Measurements from ENCODE around the gene PPARG.

GRCh38 chr3:12353796-12354525 lies 65.1 kb downstream of the PPARG start:
- no peak for TF ChIP-seq EP300 (IDR thresholded peaks at IDR 0.05)
- TF ChIP-seq POLR2A (IDR thresholded peaks at IDR 0.05), result no peak
- no peak for TF ChIP-seq CTCF (IDR thresholded peaks at IDR 0.05)
